HG02610 (cell line): Measurements from ENCODE around the gene RPS19BP1.

Experiments used
- ATAC-seq: cut with Tn5 transposase; IDR thresholded peaks from one replicate; pipeline ENCODE4 v1.9.1; 2021; ENCODE audit warnings: mild to moderate bottlenecking, moderate library complexity; ENCODE audit not compliant: unreplicated experiment

RPS19BP1 gene

GRCh38 chr22:39559456-39560105 is 27.0 kb upstream of the RPS19BP1 start:
- ATAC-seq, result no peak

DNA sequence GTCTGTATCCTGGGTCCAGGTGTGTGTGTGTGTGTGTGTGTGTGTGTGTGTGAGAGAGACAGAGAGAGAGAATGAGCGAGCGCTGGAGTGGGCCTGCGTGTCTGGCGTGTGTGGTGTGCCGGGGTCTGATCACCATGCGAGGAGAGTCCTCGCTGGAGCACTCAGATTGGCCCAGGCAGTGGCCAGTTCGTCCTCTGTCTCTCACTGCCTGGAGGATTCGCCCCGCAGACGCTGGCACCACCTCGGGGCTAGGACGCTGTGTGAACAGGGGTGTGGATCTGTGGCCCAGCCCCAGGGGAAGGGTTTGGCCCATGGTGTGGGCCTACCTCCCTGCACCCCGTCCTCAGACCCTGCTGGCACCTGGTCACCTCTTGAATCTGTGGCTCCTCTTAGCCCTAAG is 26.4 kb upstream of the RPS19BP1 start:
- ATAC-seq, result no peak

DNA sequence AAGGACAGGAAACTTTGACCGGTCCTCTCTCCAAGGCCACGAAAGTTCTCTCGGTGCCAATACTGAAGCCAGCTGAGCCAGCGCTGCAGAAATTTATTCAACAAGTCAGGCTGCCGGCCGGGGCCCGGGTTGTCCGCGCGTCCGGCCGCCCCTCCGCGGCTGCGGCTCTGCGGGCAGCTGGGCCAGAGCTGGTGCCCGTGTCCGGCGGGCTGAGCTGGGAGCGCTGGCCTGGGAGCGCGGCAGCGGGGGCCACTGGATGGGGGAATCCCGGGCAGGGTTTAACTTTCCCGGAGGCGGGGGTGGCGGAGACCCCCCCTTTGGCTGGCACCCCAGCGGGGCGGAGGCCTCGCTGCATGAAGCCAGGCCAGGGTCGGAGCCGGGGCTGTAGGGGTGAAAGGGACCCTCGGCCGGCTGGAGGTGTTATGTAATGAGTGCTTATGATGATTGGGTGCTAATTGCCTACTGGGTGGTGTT is 25.7 kb upstream of the RPS19BP1 start:
- no peak for ATAC-seq

GRCh38 chr22:39556970-39557841 is 24.7 kb upstream of the RPS19BP1 start:
- ATAC-seq, result no peak

GRCh38 chr22:39554151-39554550 is 21.6 kb upstream of the RPS19BP1 start:
- ATAC-seq, result no peak

- ATAC-seq, result no peak
Observed at GRCh38 chr22:39553429-39553828, 20.9 kb upstream of the RPS19BP1 start.

GRCh38 chr22:39547587-39547947 is 15.0 kb upstream of the RPS19BP1 start:
- no peak for ATAC-seq

GRCh38 chr22:39546889-39547586 is 14.5 kb upstream of the RPS19BP1 start:
- ATAC-seq, result no peak

DNA sequence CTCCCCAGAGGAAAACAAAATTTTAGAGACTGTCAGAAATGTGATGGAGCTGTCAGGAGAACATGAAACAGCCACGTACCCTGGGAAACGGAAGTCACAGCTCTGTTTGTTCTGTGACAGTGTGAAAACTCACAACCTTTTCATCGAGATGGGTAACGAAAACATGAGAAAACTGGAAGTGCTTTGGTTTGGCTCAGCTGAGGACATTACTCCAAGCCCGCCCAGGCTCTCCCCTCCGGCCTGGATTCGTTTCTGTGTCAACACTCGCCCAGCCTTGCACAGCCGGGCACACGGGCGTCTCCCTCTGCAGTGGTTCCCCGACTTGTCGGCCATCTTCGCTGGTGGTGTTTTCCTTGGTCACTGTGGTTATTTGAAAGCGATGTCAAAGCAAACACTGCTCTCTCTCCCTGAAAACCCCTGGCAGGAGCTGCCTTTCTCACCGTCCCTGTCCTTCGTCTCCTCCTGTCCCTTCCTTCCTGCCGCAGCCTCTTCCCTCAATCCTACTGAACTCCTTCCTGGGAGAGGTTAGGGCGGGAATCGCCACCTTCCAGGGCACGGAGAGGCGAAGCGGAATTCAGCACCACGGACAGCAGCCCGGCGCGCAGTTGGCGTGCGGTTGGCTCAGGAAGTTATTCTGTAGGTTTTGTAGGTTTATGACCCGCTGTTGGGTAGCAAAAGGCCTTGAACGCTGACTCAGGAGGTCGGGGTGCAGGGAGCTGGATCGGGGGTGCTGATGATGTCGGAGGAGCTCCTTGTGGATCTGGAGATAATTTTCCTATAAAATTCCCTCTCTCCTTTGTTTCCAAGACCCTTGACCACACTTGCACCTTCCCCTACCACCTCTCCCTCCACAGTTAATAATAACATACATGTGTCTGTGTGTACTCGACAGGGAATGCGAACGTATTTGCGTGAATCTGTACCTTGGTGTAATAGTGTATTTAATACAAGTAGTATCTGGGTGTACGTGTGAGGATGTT is 13.1 kb upstream of the RPS19BP1 start:
- ATAC-seq, result no peak

DNA sequence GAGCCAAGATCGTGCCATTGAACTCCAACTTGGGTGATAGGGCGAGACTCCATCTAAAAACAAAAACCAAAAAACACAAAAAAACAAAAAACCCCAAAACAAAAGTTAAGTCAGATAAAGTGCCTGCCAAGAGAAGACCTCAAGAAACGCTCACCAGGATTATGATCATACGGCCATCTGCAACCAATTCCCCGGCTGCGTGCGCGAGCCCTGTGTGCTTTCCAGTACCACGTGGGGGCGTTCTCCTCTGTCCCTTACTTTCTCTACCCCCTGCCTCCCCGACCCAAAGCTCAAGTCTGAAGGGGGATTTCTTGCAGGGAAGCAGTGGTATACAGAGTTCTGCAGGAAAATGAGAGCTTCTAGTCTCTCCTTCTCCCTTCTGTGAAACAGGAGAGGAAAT is 10.5 kb upstream of the RPS19BP1 start:
- no peak for ATAC-seq

DNA sequence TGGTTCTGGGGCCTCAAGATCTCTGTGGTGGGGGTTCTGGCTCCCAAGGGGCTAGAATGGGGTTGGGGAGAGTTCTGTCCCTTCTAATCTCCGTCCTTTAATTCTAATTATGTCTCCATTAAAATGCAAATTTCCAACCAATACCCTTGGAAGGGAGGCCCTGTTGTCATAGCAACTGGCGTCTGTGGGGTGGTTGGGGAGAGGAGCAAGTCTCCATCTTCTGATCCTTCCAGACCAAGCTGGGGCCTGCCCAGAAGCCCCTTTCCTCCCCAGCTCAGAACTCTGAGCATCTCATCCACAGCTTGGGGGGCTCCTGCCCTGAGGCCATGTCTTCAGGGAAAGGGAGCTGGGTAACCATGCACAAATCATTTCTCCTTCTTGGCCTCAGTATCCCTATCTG is 5.4 kb upstream of the RPS19BP1 start:
- no peak for ATAC-seq

DNA sequence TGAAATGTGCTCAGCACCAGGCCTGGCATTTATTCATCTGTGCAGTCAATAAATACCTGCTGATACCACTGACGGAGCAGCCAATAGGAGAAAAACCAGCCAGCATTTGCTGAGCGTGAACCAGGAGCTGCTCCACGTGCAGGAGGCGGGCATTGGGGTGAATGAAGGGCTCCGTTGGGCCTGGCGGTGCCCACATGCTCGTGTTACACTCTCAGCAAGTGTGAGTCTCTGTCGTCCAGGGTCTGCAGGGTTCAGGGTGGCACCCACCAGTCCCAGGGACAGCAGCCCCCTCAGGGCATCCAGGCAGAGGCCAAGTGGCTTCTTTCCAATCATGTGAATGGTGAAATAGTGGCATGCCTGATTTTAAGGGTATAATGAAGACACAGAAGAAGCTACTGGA is 4.2 kb upstream of the RPS19BP1 start:
- ATAC-seq, result no peak

DNA sequence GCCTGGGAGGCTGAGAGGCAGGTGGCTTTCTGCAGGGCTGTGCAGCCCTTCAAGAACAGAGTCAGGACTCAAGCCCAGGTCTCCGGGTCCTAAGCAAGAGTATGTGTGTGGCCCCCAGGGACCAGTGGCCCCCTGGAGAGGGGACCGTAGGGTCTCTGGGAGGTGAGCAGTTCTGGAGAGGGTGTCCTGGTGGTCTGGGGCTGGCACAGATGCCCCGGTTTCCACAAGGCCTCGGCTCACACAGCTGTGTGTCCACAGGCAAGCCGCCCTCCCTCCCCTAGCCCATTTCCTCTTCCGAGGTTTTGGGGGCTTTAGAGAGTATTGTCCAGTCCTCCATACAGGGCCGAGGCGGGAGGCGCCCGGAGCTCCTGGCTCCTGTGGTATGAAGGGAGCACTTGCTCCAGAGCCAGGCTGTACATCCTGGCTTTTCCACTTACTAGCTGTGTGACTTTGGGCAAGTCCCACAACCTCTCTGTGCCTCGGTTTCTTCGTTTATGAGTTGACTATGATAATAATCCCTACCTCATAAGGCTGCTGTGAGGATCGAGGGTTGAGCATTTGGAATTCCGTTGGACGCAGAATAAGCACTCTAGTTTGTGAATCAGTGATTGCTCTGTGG is 3.4 kb upstream of the RPS19BP1 start:
- ATAC-seq, result no peak

DNA sequence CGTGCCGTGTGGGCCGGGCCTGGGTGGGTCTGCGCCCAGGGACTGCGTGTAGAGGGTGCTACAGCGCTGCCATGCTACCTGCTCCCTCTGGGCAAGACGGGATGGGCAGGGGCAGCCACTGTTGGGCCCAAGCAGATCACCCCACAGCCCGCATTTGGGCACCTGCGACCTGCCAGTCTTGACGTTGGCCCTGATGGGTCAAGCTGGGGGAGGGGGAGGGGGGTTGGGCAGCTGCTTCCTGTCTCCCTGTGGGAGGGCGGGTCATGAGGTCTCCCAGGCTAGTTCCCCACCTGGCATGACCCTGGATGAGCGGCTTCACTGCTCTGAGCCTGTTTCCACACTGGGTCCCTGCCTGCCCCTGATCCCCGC is 2.8 kb upstream of the RPS19BP1 start:
- no peak for ATAC-seq

GRCh38 chr22:39534591-39535356 is 2.2 kb upstream of the RPS19BP1 start:
- ATAC-seq, result no peak

DNA sequence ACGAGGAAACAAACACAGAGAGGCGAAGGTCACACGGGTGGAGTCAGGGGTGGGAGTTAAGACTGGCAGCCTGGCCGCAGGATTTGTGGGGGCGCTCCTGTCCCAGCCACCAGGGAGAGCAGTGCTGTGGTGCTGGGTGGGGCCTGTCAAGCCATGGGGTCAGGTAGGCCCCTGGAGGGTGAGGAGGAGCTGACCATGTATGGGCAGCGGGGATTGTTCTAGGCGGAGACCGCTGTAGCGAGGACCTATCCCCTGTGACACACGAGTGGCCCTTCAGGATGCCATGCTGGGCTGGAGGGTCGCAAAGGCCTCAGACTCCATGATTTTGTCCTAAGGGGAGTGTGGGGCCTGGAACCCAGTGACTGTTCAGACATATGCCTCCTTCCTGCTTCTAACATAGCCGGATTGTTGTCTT is 1.6 kb upstream of the RPS19BP1 start:
- ATAC-seq, result no peak

DNA sequence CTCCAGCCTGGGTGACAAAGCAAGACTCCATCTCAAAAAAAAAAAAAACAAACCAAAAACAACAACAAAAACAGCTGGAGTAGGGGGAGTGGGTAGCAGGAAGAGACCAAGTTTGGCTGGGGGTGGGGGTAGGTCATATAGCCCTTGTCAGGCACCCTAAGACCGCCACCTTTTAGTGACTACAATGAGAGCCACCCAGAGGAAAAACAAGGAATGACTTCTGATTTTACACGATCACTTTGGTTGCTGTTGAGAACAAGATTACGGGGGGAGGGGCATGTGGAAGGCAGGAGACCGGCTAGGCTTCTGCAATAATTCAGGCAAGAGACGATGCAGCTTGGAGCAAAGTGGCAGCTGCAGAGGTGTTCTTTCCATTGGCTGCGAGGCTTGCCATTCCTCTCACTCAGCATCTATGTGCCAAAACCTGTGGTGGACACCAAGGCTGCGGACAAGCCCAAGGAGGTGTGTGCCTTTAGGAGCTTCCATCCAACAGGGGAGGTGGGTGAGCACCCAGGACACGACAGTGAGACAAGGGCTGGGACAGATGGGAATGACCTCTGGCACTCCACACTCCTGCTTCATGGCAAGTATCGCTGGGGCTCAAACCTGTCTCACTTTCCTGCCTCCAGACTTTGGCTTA is 1.7 kb downstream of the RPS19BP1 start:
- no peak for ATAC-seq

DNA sequence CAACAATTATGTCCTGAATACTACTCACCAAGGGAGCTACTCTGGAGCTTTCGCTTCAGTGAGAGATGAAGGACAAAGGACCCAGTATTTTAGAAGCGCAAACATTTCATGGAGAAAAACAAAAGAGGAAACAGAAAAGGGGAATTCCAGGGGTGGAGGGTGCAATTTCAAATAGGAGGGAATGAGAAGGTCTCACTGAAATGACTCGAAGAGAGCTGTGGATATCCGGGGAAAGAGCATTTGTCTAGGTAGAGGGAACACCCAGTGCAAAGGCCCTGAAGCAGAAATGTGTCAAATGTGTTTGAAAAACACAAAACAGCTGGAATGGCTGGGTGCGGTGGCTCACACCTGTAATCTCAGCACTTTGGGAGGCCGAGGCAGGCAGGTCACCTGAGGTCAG is 2.4 kb downstream of the RPS19BP1 start:
- ATAC-seq, result no peak

- ATAC-seq, result no peak
Observed at GRCh38 chr22:39529487-39529851, 3.1 kb downstream of the RPS19BP1 start.
